Amniotic epithelial cell (primary cell): ENCODE data around the gene POLR3G.
A peak's percentile ranks its signal among the peaks of the same experiment; 100 is the strongest.

Experiments
- DNase-seq: peaks from one replicate; pipeline ENCODE4 v3.0.0-alpha.2; 2010; ENCODE audit warnings: low read depth

POLR3G gene

GRCh38 chr5:90553711-90554110, 79.0 kb downstream of the POLR3G start:
- no peak for DNase-seq

GRCh38 chr5:90554358-90555006, 79.8 kb downstream of the POLR3G start:
- DNase-seq = no peak

GRCh38 chr5:90555666-90556065, 81.0 kb downstream of the POLR3G start:
- DNase-seq = no peak

- no peak for DNase-seq
Measured at GRCh38 chr5:90557391-90557790, 82.7 kb downstream of the POLR3G start.

GRCh38 chr5:90557871-90558270, 83.2 kb downstream of the POLR3G start:
- DNase-seq = no peak

- DNase-seq = peak; percentile 56
Measured at GRCh38 chr5:90558344-90559192, 83.9 kb downstream of the POLR3G start, which contains the start of gene ADGRV1. TSS of gene ADGRV1 (plus strand) at chr5:90558797. CDS start at chr5:90558896, 99 bp downstream.

- no peak for DNase-seq
Measured at GRCh38 chr5:90560771-90561170, 86.1 kb downstream of the POLR3G start.

- no peak for DNase-seq
Measured at GRCh38 chr5:90561766-90562165, 87.1 kb downstream of the POLR3G start.

- no peak for DNase-seq
Measured at GRCh38 chr5:90562341-90562740, 87.7 kb downstream of the POLR3G start.

- no peak for DNase-seq
Measured at GRCh38 chr5:90563108-90563507, 88.4 kb downstream of the POLR3G start.
